Karpas-422 (cell line): ENCODE data around the gene ADAP2. TPM values are rescaled to one million over a fixed set of nuclear protein-coding genes. Genes with fewer than 3 reads are reported as not detected.

Source experiments
- DNase-seq: peaks from one replicate; pipeline ENCODE4 v3.0.0-alpha.2; 2015
- H2AFZ ChIP-seq: fragments of 200-600 bp; sonication (generic); 2 replicates; pipeline ENCODE4 v1.6.1; 2014; ENCODE audit warnings: antibody characterized with exemption, low read length, mixed read lengths
- H3K27ac ChIP-seq: fragments of 200-600 bp; sonication (generic); 2 replicates; pipeline ENCODE4 v1.5.1; 2014; ENCODE audit warnings: mild to moderate bottlenecking, low read length, moderate library complexity
- H3K27me3 ChIP-seq: fragments of 200-600 bp; sonication (generic); 2 replicates; pipeline ENCODE4 v1.6.1; 2014; ENCODE audit warnings: low read length, mixed read lengths
- H3K36me3 ChIP-seq: fragments of 200-600 bp; sonication (generic); 2 replicates; pipeline ENCODE4 v1.6.1; 2014; ENCODE audit warnings: low read length, mixed read lengths; ENCODE audit not compliant: insufficient read depth
- H3K4me1 ChIP-seq: fragments of 200-600 bp; sonication (generic); 2 replicates; pipeline ENCODE4 v1.6.1; 2014; ENCODE audit warnings: mild to moderate bottlenecking, low read length, mixed read lengths
- H3K4me2 ChIP-seq: fragments of 200-600 bp; sonication (generic); 2 replicates; pipeline ENCODE4 v1.6.1; 2014; ENCODE audit warnings: low read length, low read depth, mild to moderate bottlenecking; ENCODE audit not compliant: poor library complexity, severe bottlenecking
- H3K4me3 ChIP-seq: fragments of 200-600 bp; sonication (generic); 2 replicates; pipeline ENCODE4 v1.5.1; 2014; ENCODE audit warnings: mild to moderate bottlenecking, antibody characterized with exemption, low read length, mixed read lengths
- H3K79me2 ChIP-seq: fragments of 200-600 bp; sonication (generic); 2 replicates; pipeline ENCODE4 v1.6.1; 2014; ENCODE audit warnings: mild to moderate bottlenecking, low read length, mixed read lengths
- H3K9ac ChIP-seq: fragments of 200-600 bp; sonication (generic); 2 replicates; pipeline ENCODE4 v1.6.0; 2014; ENCODE audit warnings: low read length
- H3K9me2 ChIP-seq: fragments of 200-600 bp; sonication (generic), shearing (Covaris generic); replicated peaks from 2 replicates; pipeline ENCODE4 v1.6.0; 2014; ENCODE audit warnings: mild to moderate bottlenecking, low read length, moderate library complexity; ENCODE audit not compliant: insufficient read depth
- H3K9me3 ChIP-seq: fragments of 300-700, 200-600 bp; sonication (generic); 2 replicates; pipeline ENCODE4 v1.6.1; 2014; ENCODE audit warnings: low read length, mixed read lengths
- H4K20me1 ChIP-seq: fragments of 200-600 bp; sonication (generic); 2 replicates; pipeline ENCODE4 v1.6.1; 2014; ENCODE audit warnings: mild to moderate bottlenecking, antibody characterized with exemption, low read length, low read depth; ENCODE audit not compliant: insufficient read depth
- small RNA-seq: library from RNA; depleted of rRNA; stranded (forward); fragments of <200 nt; gene quantifications from one replicate; pipeline ENCODE3, GENCODE V24; 2014
- total RNA-seq: library from RNA; depleted of rRNA; stranded (reverse); fragments of >200 nt; shearing (Covaris generic); gene quantifications from 2 replicates; pipeline ENCODE4 v1.2.3, GENCODE V29; 2014; ENCODE audit warnings: low replicate concordance; rRNA removed

ADAP2 gene
- total RNA-seq, 1 experiment from 2014 or later = 5.0 TPM

DNA sequence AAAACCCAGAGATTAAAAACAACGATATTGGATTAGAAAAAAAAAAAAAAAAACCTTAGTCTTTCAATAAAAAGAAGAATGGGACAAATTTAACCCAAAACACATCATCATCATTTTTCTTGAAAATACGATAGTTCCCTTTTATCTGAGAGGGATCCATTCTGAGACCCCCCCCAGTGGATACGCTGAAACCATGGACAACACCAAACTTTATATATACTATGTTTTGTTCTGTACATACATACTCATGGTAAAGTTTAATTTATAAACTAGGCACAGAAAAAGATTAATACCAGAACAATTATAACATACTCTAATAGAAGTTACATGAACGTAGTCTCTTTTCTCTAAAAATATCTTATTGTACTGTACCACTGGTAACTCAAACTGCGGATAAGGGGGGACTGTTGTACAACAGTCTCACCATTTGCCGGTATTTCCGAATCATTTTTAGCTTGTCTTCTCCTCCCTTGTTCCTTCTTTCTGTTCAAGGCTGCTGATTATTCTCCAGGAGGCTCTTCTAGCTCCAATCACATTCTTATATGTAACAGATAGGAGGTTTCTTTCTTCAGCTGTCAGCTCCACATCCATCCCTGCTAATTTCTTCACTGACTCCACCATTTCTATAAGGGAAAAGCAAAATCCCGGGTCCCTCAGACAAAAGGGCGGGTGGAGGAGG lies 86.1 kb downstream of the ADAP2 start:
- H3K9ac ChIP-seq = peak overlapping the region; percentile 90
- DNase-seq = no peak
- no peaks in the 10 kb centered on the region for H4K20me1 ChIP-seq
- H3K27ac ChIP-seq = peak overlapping the region; percentile 79
- H3K27me3 ChIP-seq = no peaks in the 10 kb centered on the region
- H3K4me2 ChIP-seq = peak overlapping the region; percentile 99
- peaks cover 31% of the 10 kb centered on the region for H3K4me1 ChIP-seq
- H3K4me3 ChIP-seq = peak overlapping the region; percentile 94
- peaks cover 3% of the 10 kb centered on the region; the same call in 1 of the 2 replicates for H3K36me3 ChIP-seq
- peaks cover 23% of the 10 kb centered on the region for H3K79me2 ChIP-seq
- H3K9me2 ChIP-seq = no peaks in the 10 kb centered on the region
- H3K9me3 ChIP-seq = no peaks in the 10 kb centered on the region
- H2AFZ ChIP-seq = peak overlapping the region; percentile 95

- peak overlapping the region; percentile 79 for H3K27ac ChIP-seq
- no peaks in the 10 kb centered on the region for H3K27me3 ChIP-seq
- peaks cover 27% of the 10 kb centered on the region for H3K79me2 ChIP-seq
- H4K20me1 ChIP-seq = no peaks in the 10 kb centered on the region
- H2AFZ ChIP-seq = peak overlapping the region; percentile 95
- H3K9me2 ChIP-seq = no peaks in the 10 kb centered on the region
- peaks cover 2% of the 10 kb centered on the region; the same call in 1 of the 2 replicates for H3K36me3 ChIP-seq
- peak overlapping the region; percentile 94 for H3K4me3 ChIP-seq
- H3K9ac ChIP-seq = peak overlapping the region; percentile 90
- peak overlapping the region; percentile 99 for H3K4me2 ChIP-seq
- no peaks in the 10 kb centered on the region for H3K9me3 ChIP-seq
- H3K4me1 ChIP-seq = peaks cover 33% of the 10 kb centered on the region
- DNase-seq = peak; percentile 86
These were observed 86.8 kb downstream of the ADAP2 start for GRCh38 chr17:31008374-31009041.

Small RNA genes within 50 kb of the gene (small RNA-seq; reads per million reads assigned to genes)
- gene AC138207.3 (not detected), gene RN7SL138P (not detected)

Other genes starting within 250 kb of the ADAP2 start
- gene CRLF3, start 97.3 kb upstream of the ADAP2 start, total RNA-seq = 32.2 and 49.0 TPM in 2 replicates
- gene ATAD5, start 90.0 kb upstream of the ADAP2 start, total RNA-seq = 7.1 and 12.0 TPM in 2 replicates
- gene TEFM, start 15.7 kb upstream of the ADAP2 start, total RNA-seq = 11.4 and 20.7 TPM in 2 replicates
- 23.2 and 36.8 TPM in 2 replicates for gene RNF135, start 49.1 kb downstream of the ADAP2 start, total RNA-seq
- gene NF1, start 173.0 kb downstream of the ADAP2 start, total RNA-seq = 56.6 and 164 TPM in 2 replicates